WI38 (cell line): ENCODE measurements around the gene THAP5.

Source experiments
- H3K4me3 ChIP-seq: 2 replicates; pipeline ENCODE4 v1.5.1; 2011; ENCODE audit warnings: low read depth, mild to moderate bottlenecking, control low read depth, low read length
- CTCF ChIP-seq: IDR thresholded peaks from 2 replicates; pipeline ENCODE4 v1.5.1; 2012; ENCODE audit warnings: low read depth, mild to moderate bottlenecking, control low read depth, low read length

The THAP5 gene

GRCh38 chr7:108533712-108534111, 35.8 kb downstream of the THAP5 start:
- no peak for TF ChIP-seq CTCF
- H3K4me3 ChIP-seq = no peak overlapping the region

GRCh38 chr7:108529341-108529740, 40.2 kb downstream of the THAP5 start:
- no peak overlapping the region for H3K4me3 ChIP-seq
- no peak for TF ChIP-seq CTCF

GRCh38 chr7:108528183-108528712, 41.3 kb downstream of the THAP5 start:
- no peak for TF ChIP-seq CTCF
- no peak overlapping the region for H3K4me3 ChIP-seq

GRCh38 chr7:108526768-108527017, 42.8 kb downstream of the THAP5 start:
- TF ChIP-seq CTCF = no peak
- H3K4me3 ChIP-seq = peak overlapping the region; percentile 73

GRCh38 chr7:108525985-108526767, 43.3 kb downstream of the THAP5 start, which contains the start of gene PNPLA8:
Gene PNPLA8, minus strand, starts transcription at chr7:108526135. Its CDS starts 10,644 bp downstream, at chr7:108515491.
- H3K4me3 ChIP-seq = peak within 1 kb of the TSS; percentile 73
- no peak for TF ChIP-seq CTCF

- H3K4me3 ChIP-seq = peak overlapping the region; percentile 73
- TF ChIP-seq CTCF = no peak
These were observed 44.0 kb downstream of the THAP5 start for GRCh38 chr7:108525327-108525984.

- H3K4me3 ChIP-seq = no peak overlapping the region
- no peak for TF ChIP-seq CTCF
These were observed 46.7 kb downstream of the THAP5 start for GRCh38 chr7:108522780-108523179.
